ENCODE data around the gene TGFB1I1.
"Not testable (repeated sequence)": the region's sequence is repeated elsewhere in the genome, so short reads cannot be mapped to it uniquely, and the experiment has no call there.

Gene TGFB1I1

GRCh38 chr16:31471875-31472708 is at the start of gene TGFB1I1:
Gene TGFB1I1, plus strand, starts transcription at chr16:31472152. Its CDS starts 37 bp downstream, at chr16:31472189.
- DNase-seq = no peak

GRCh38 chr16:31423241-31423640 is 48.7 kb upstream of the TGFB1I1 start:
- DNase-seq = no peak

DNA sequence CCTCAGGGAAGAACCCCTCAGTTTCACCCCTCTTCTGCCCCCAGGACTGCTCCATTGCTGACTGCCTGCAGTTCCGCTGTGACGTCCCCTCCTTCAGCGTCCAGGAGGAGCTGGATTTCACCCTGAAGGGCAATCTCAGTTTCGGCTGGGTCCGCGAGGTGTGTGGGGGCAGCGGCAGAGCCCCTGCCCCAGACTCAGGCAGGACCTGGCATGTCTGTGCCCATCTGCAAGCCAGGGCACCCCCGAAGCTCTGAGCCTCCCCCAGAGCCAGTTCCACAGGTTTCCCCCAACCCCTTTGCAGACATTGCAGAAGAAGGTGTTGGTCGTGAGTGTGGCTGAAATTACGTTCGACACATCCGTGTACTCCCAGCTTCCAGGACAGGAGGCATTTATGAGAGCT is 48.2 kb upstream of the TGFB1I1 start:
- DNase-seq = no peak

- peak; percentile 73 to 83 for DNase-seq
Observed at GRCh38 chr16:31427441-31428278, 44.3 kb upstream of the TGFB1I1 start.

DNA sequence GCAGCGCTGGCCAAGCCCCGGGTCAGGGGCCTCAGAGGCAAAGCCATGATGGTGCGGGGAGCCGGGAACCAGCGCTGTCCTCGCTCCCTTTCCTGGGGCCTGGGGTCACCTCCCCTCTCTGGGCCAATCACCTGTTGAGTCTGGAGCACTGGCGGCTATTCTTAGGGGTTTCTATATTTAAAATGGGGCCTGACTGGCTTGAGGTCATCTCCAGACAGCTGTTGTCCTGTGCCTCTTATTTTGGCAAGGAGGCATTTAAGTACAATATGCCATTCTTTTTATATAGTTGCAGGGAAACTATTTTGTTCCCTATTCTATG is 43.7 kb upstream of the TGFB1I1 start, which contains the start of gene COX6A2:
TSS of gene COX6A2 (minus strand) at position 82 of the 319 bp plus-strand sequence. CDS start at position 47, 35 bp downstream.
- no peak for DNase-seq

DNA sequence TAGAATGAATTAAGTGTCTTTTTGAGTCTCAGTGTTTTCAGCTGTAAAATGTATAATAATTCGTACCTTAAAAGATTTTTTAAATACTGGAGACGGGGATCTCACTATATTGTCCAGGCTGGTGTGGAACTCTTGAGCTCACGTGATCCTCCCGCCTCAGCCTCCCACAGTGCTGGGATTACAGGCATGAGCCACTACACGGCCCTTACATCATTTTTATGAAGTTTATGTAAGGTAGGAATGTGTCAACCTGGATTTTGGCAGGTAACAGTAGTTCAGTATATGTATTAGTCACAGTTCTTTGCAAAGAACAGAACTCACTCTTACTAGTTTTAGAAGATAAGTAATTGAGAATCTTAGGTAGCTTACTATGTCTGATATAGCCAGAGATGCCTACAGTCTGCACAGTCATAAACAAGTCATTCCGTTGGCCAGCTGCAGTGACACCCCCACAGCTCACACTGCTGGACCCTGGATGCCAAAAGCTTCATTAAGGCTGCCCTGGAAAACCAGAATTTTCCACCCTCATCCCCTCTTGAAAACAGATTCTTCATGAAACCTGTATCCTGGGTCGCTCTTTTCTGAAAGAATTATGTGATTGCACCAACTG is 43.2 kb upstream of the TGFB1I1 start:
- DNase-seq = no peak

DNA sequence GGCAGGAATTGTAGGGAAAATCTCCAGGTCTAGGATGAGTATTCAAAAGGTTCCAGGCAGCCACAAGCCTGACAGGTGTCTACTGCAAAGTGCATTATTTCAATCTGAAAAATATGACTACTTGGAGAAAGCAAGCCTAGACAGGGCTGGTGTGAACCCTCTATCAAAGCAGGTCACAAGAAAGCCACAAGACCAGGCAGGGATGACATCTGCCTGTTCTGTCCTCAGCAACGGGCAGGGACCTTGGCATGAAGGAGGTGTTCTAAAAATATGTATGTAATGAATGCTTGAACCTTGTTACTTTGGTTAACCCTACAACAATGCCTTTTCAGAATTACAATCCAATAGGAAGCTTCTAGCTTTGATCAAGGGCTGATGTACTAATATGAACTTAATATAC is 42.6 kb upstream of the TGFB1I1 start:
- no peak for DNase-seq

- DNase-seq = no peak
Observed at GRCh38 chr16:31429796-31430195, 42.2 kb upstream of the TGFB1I1 start.

- no peak for DNase-seq
Observed at GRCh38 chr16:31430380-31431052, 41.4 kb upstream of the TGFB1I1 start.

DNA sequence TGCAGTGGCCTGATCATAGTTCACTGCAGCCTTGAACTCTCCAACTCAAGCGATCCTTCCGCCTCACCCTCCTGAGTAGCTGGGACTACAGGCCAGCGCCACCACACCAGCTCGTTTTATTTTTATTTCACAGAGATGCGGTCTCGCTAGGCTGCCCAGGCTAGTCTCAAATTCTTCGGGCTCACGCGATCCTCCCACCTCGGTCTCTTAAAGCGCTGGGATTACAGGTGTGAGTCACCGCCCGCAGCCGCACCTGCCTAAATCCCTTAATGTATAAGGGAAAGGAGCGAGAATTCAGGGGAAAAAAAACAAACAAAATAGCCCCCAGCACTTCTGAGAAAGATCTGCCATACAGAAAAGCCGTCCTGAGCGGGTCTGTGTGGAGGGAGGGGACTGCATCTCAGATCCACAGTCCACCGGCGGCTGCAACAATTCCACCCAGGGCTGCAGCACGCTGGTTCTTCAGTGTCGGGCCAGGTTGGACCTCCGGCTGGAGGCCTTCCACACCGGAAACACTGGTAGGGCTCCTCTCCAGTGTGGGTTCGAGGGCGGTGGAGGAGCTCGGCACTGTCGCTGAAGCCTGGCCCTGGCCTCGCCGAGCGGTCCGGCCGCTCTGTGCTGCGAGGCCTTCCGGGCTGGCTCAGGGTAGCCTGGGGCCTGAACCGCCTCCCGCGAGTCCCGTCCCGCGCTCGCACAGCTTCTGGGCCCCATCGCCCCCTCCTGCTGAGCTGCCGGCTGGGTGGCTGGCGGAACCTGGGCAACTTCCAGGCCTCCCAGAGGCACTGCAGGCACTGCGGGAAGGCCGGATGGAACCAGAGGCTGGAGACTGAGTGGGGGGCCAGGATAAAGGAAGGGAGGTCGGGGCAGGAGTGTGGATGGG is 36.4 kb upstream of the TGFB1I1 start:
- no peak for DNase-seq

DNA sequence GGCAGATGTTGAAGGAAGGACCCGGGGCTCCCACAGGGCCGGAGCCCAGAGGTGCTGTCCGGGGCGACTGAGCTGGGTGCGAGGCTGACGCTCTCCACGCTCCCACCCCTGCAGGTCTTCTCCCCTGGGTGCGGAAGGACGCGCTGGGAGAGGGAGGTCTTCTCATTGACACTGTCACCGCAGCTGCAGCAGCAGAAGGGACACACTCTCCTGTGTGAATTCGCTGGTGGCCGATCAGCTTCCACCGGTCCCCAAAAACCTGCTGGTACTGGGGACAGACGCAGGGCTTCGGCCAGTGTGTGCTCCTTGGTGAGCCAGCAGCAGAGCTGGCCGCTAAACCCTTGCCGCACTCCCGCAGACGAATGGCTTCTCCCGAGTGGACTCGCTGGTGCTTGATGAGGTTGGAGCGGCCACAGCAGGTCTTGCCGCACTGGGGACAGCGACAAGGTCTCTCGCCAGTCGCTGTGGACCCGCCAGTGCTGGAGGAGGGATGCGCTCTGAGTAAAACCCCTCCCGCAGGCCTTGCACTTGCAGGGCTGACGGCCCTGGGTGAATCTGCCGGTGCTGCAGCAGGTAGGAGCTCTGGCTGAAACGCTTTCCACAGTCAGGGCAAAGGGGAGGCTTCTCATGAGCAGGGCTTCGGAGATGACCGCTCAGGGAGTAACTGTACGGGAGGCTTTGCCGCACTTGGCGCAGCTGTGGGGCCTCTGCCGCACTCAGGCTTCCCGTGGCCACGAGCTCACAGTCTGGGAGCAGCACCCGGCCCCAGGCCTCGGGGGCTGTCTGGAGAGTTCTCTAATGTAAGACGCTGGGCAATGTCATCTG is 35.5 kb upstream of the TGFB1I1 start:
- no peak for DNase-seq

GRCh38 chr16:31438414-31438813 is 33.5 kb upstream of the TGFB1I1 start:
- no peak for DNase-seq

DNA sequence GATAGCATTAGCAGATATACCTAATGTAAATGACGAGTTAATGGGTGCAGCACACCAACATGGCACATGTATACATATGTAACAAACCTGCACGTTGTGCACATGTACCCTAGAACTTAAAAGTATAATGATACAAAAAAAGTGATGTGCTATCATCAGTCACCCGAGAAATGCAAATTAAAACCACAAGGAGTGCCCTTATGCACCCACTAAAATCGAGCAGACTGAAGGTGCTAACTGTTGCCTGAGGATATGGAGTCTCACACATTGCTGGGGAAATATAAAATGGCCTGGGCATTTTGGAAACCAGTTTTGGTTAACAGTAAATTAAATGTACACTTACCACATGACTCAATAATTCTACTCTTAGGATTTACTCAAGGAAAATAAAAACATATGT is 32.9 kb upstream of the TGFB1I1 start:
- DNase-seq = not testable (repeated sequence)

GRCh38 chr16:31439519-31439918 is 32.4 kb upstream of the TGFB1I1 start:
- no peak for DNase-seq

DNA sequence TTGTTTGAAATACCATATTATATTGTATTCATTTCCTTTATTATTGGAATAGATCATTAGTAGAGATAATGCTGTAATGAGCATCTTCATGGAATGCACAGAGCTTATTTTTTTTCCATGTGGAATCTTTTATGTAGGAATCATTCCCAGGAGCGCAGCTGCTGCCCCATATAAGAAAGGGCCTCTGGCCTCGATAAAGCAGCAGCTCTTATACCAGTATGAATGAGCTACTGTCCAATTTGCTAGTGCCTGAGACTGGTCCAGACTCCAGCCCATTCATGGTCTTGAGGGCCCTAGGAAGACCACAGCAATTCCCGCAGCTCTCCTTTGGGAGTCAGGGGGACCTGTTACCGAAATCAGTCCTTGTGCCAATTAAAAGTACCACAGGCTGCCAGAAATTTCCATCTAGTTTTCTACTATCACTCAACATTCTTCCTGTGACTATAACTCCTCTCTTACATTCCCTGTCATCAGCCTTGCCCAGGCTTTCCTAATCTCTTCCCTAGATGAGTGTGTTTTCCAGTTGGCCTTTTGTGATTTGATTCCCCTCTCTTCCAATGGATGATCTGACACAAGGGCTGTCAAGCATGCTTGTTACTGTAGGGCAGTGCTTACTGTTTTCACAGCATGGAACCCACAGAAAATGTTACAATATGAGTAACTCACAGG is 31.3 kb upstream of the TGFB1I1 start:
- no peak for DNase-seq

GRCh38 chr16:31441956-31442355 is 30.0 kb upstream of the TGFB1I1 start:
- no peak for DNase-seq

- not testable (repeated sequence) for DNase-seq
Observed at GRCh38 chr16:31445931-31446330, 26.0 kb upstream of the TGFB1I1 start.

GRCh38 chr16:31451201-31451600 is 20.8 kb upstream of the TGFB1I1 start:
- no peak for DNase-seq

DNA sequence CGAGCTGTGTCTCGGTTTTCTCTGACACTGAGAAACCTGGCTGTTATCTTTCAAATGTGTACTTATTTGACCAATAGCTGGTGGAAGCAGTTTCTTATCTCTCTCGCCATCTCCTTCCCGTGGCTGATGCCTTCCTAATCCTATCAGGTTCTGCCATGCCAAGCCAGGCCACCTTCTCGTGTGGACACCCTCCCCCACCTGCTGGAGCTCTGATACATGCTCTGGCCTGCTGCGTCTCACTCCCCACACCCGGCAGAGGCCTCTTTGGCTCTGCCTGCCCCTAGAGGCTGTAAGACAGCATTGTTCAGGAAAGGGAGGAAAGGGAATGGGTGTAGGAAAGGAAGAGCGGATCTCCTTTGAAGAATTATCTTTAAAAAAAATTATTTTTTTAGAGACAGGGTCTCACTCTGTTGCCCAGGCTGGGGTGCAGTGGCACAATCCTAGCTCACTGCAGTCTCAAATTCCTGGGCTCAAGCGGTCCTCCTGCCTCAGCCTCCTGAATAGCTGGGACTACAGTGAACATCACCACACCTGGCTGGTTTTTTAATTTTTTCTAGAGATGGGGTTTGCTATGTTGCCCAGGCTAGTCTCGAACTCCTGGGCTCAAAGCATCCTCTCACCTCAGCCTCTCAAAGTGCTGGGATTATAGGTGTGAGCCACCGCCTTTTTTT is 20.1 kb upstream of the TGFB1I1 start:
- no peak for DNase-seq

DNA sequence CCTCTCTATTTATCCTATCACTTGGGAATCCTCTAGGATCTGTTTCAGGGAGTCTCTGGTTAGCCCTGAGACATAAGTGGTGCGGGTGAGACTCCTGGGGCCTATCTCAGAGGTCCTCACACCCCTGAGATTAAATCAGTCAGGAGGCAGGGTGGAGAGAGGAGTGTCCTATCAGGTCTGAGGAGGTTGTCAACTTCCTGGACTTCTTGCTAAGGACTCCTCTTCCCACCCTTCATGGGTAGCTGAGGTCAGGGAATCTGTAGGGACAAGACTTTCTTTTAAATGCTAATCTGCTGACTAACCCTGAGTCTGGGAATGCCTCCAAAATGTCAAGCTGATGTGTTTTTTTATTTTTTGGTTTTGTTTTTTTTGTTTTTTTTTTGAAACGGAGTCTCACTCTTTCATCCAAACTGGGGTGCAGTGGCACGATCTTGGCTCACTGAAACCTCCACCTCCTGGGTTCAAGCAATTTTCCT is 19.3 kb upstream of the TGFB1I1 start:
- DNase-seq = no peak

Measured in stimulated activated CD4-positive, alpha-beta T cell treated with anti-CD3 and anti-CD28 coated beads, Interleukin-4, amount 100 ng/mL, for 4 hours (primary cell).